Measurements from ENCODE around the gene MAD2L2. TPM values are rescaled to one million over a fixed set of nuclear protein-coding genes. Genes with fewer than 3 reads are reported as not detected.

The MAD2L2 gene
- 10 to 100 TPM; 31.7 to 48.8 (median 42.2) TPM for total RNA-seq (2021; fragmentation: NEBNext Ultra II Directional; extraction: Animal tissue kit (Norgen Biotek cat#: 25700))
- long read RNA-seq, transcript MAD2L2-207 (9 exons, 1,118 nt): major isoform, 30 of 38 reads
- long read RNA-seq, partial matches to known transcripts: 5 of 38 reads
- long read RNA-seq, other reads (novel, unspliced or antisense): 2 of 38 reads

- Mint-ChIP-seq H3K36me3 (ENCODE audit: low read depth) (no peaks in the 10 kb centered on the region), H3K4me3 (peak within 1 kb of the TSS; percentile 92), H3K4me1 (ENCODE audit: low read depth) (peaks cover 18% of the 10 kb centered on the region), H3K27me3 (ENCODE audit: insufficient read depth) (peaks cover 23% of the 10 kb centered on the region), H3K27ac (peak within 1 kb of the TSS; percentile 88), H3K9me3 (no peaks in the 10 kb centered on the region)
- no peak for TF ChIP-seq CTCF (IDR thresholded peaks at IDR 0.05)
- DNase-seq: peak; percentile 75
Observed at GRCh38 chr1:11681071-11681771, at the start of gene MAD2L2. Gene MAD2L2 (minus strand): TSS chr1:11681148. CDS start chr1:11680601, 547 bp downstream.

GRCh38 chr1:11730429-11730891, 49.5 kb upstream of the MAD2L2 start:
- Mint-ChIP-seq H3K36me3 (ENCODE audit: low read depth) (no peaks in the 10 kb centered on the region), H3K4me3 (no peak overlapping the region), H3K27ac (no peak overlapping the region), H3K4me1 (ENCODE audit: low read depth) (peaks cover 22% of the 10 kb centered on the region), H3K9me3 (no peaks in the 10 kb centered on the region), H3K27me3 (ENCODE audit: insufficient read depth) (peaks cover 5% of the 10 kb centered on the region)
- DNase-seq: no peak
- TF ChIP-seq CTCF (IDR thresholded peaks at IDR 0.05): no peak

GRCh38 chr1:11729498-11730428, 48.8 kb upstream of the MAD2L2 start:
- Mint-ChIP-seq H3K27ac (no peak overlapping the region), H3K4me1 (ENCODE audit: low read depth) (peaks cover 22% of the 10 kb centered on the region)
- DNase-seq: no peak

GRCh38 chr1:11729155-11729497, 48.2 kb upstream of the MAD2L2 start:
- Mint-ChIP-seq H3K27ac (no peak overlapping the region), H3K9me3 (no peaks in the 10 kb centered on the region), H3K4me3 (no peak overlapping the region), H3K4me1 (ENCODE audit: low read depth) (peaks cover 22% of the 10 kb centered on the region), H3K27me3 (ENCODE audit: insufficient read depth) (peaks cover 11% of the 10 kb centered on the region), H3K36me3 (ENCODE audit: low read depth) (no peaks in the 10 kb centered on the region)
- no peak for TF ChIP-seq CTCF (IDR thresholded peaks at IDR 0.05)
- DNase-seq: no peak

More at GRCh38 chr1:11729498-11730428, 48.8 kb upstream of the MAD2L2 start:
- H3K4me3 Mint-ChIP-seq: no peak overlapping the region
- H3K27me3 Mint-ChIP-seq (ENCODE audit: insufficient read depth): peaks cover 9% of the 10 kb centered on the region
- H3K36me3 Mint-ChIP-seq (ENCODE audit: low read depth): no peaks in the 10 kb centered on the region
- TF ChIP-seq CTCF (IDR thresholded peaks at IDR 0.05): no peak
- no peaks in the 10 kb centered on the region for H3K9me3 Mint-ChIP-seq

GRCh38 chr1:11728126-11728806, 47.3 kb upstream of the MAD2L2 start:
- Mint-ChIP-seq H3K4me1 (ENCODE audit: low read depth) (peaks cover 22% of the 10 kb centered on the region), H3K36me3 (ENCODE audit: low read depth) (no peaks in the 10 kb centered on the region), H3K9me3 (no peaks in the 10 kb centered on the region), H3K27ac (no peak overlapping the region), H3K27me3 (ENCODE audit: insufficient read depth) (peaks cover 11% of the 10 kb centered on the region), H3K4me3 (no peak overlapping the region)
- no peak for TF ChIP-seq CTCF (IDR thresholded peaks at IDR 0.05)
- no peak for DNase-seq
